Endothelial cell of umbilical vein (primary cell): Measurements from ENCODE around the gene CYBC1.

Source experiments
- JUN ChIP-seq: IDR thresholded peaks from 2 replicates; pipeline ENCODE4 v1.6.1; 2011; ENCODE audit warnings: borderline replicate concordance, low read depth; ENCODE audit not compliant: insufficient read length, insufficient read depth
- POLR2A ChIP-seq: IDR thresholded peaks from 2 replicates; pipeline ENCODE4 v1.6.1; 2012; ENCODE audit warnings: low read depth, mild to moderate bottlenecking, control low read depth, low read length
- POLR2AphosphoS5 ChIP-seq: IDR thresholded peaks from 2 replicates; pipeline ENCODE4 v1.6.1; 2012; ENCODE audit warnings: low read depth, mild to moderate bottlenecking, control low read depth, low read length, moderate library complexity; ENCODE audit not compliant: insufficient read depth
- TF ChIP-seq, protein P1 (sequence below), 2 donors: IDR thresholded peaks; 1 replicate in 1 of 2; 2 replicates in 1 of 2; pipeline ENCODE4 v1.5.1; 2011; ENCODE audit warnings: low read length in 2 of 2, mild to moderate bottlenecking in 2 of 2, moderate library complexity in 2 of 2, control low read depth in 1 of 2, inconsistent platforms in 1 of 2, low read depth in 1 of 2; ENCODE audit not compliant: insufficient read depth in 1 of 2; ENCODE audit errors: extremely low read depth in 1 of 2
- TF ChIP-seq, protein P2 (sequence below): IDR thresholded peaks from 2 replicates; pipeline ENCODE4 v1.6.1; 2011; ENCODE audit not compliant: insufficient read depth, insufficient read length

DNA sequence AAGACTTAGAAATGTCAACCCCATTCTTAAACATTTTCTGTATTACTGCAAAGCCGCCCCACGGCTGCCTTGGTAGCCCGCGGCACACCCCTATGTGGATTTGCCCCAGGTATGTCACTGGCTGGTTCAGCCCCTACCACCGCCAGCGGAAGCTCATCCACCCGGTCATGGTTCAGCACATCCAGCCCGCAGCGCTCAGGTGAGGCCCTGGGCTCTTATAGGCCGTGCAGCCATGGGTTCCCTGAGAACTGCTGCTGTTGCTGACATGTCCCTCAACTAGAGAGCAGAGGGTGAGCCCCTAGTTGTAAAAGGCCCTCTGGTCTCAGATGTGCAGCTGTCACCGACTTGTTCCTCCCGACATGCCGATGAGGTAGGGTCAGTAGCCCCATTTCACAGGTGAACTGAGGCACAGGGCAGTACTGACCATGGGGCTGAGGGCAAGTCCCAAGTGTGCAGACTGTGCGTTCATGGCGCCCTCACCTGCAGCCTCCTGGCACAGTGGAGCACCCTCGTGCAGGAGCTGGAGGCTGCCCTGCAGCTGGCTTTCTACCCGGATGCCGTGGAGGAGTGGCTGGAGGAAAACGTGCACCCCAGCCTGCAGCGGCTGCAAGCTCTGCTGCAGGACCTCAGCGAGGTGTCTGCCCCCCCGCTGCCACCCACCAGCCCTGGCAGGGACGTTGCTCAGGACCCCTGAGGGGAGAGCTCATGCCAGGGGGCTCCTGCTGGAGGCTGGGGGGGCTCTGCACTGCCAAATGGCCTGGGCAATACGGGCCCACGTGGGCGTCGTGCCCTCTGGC, 8.7 kb downstream of the CYBC1 start:
- TF ChIP-seq, protein P1, sequence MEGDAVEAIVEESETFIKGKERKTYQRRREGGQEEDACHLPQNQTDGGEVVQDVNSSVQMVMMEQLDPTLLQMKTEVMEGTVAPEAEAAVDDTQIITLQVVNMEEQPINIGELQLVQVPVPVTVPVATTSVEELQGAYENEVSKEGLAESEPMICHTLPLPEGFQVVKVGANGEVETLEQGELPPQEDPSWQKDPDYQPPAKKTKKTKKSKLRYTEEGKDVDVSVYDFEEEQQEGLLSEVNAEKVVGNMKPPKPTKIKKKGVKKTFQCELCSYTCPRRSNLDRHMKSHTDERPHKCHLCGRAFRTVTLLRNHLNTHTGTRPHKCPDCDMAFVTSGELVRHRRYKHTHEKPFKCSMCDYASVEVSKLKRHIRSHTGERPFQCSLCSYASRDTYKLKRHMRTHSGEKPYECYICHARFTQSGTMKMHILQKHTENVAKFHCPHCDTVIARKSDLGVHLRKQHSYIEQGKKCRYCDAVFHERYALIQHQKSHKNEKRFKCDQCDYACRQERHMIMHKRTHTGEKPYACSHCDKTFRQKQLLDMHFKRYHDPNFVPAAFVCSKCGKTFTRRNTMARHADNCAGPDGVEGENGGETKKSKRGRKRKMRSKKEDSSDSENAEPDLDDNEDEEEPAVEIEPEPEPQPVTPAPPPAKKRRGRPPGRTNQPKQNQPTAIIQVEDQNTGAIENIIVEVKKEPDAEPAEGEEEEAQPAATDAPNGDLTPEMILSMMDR (IDR thresholded peaks at IDR 0.05; ENCODE audit: extremely low read depth in 1 of 2, insufficient read depth in 1 of 2, low read depth in 1 of 2, low read length in 2 of 2): no peak
- TF ChIP-seq POLR2A (no peak), POLR2AphosphoS5 (no peak), JUN (no peak)
- TF ChIP-seq, protein P2, sequence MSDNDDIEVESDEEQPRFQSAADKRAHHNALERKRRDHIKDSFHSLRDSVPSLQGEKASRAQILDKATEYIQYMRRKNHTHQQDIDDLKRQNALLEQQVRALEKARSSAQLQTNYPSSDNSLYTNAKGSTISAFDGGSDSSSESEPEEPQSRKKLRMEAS: no peak
